ENCODE data around the gene CGA. TPM values are rescaled to one million over a fixed set of nuclear protein-coding genes. Genes with fewer than 3 reads are reported as not detected.

The CGA gene
- total and polyA plus RNA-seq, 7 donors = not detected

DNA sequence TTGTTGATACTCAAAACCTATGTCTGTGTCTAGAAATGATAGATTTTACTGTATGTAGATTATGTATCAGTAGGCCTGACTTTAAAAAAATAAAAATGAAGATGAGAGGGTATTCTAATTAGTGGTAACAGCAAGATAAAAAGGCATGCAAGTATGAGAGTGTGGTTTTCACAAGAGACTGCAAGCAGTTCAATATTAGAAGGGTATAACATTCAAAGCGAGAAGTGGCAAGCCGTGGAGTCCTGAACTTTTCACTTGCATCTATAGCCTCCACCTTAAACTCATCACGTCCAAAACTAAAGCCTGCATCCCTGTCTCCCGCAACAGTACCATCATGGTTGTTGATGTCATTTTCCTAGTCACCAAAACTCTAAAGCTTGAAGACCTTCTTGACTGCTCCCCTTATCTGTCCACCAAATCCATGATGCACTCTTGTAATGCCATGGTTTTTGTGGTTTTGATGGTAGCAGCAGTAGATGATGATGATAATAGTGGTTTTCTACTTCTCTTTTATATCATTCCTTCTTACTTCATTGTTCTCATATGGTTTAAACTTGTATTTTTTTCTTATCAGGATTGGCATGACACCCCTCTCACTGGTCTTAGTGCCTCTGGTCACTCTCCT lies 9.2 kb upstream of the CGA start:
- H3K9me3 ChIP-seq = no peaks in the 10 kb centered on the region
- TF ChIP-seq POLR2A (IDR thresholded peaks at IDR 0.05) (no peak), EP300 (IDR thresholded peaks at IDR 0.05) (no peak), POLR2AphosphoS5 (IDR thresholded peaks at IDR 0.05) (no peak)
- TF ChIP-seq, protein P1, sequence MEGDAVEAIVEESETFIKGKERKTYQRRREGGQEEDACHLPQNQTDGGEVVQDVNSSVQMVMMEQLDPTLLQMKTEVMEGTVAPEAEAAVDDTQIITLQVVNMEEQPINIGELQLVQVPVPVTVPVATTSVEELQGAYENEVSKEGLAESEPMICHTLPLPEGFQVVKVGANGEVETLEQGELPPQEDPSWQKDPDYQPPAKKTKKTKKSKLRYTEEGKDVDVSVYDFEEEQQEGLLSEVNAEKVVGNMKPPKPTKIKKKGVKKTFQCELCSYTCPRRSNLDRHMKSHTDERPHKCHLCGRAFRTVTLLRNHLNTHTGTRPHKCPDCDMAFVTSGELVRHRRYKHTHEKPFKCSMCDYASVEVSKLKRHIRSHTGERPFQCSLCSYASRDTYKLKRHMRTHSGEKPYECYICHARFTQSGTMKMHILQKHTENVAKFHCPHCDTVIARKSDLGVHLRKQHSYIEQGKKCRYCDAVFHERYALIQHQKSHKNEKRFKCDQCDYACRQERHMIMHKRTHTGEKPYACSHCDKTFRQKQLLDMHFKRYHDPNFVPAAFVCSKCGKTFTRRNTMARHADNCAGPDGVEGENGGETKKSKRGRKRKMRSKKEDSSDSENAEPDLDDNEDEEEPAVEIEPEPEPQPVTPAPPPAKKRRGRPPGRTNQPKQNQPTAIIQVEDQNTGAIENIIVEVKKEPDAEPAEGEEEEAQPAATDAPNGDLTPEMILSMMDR (IDR thresholded peaks at IDR 0.05) = no peak
- H3K4me1 ChIP-seq = no peaks in the 10 kb centered on the region
- H3K27ac ChIP-seq = no peak overlapping the region
- intact Hi-C loops (cut with DNase I) = no loop called here
- WGBS, 2 donors = 87 to 92% methylated on average over 4 of the region's 4 CpGs
- no peaks in the 10 kb centered on the region for H3K27me3 ChIP-seq
- no peaks in the 10 kb centered on the region for H3K36me3 ChIP-seq
- no peak overlapping the region for H3K4me3 ChIP-seq
- DNase-seq = no peak

DNA sequence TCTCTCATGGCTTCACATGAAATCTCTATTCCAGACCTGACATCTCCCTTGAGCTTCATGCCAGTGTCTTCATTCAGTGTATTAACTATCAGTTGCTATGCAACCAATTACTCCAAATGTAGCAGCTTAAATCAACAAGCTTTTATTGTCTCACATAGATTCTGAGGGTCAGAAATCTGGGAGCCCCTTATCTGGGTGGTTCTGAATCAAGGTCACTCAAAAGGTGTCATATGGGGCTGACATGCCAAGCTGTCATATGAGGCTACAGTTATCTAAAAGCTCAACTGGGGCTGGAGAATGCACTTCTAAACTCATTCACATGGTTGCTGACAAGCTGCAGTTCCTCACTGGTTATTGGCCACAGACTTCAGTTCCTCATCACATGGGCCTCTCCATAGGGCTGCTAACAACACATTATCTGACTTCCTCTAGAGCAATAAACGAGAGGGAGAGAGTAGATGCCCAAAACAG lies 7.3 kb upstream of the CGA start:
- TF ChIP-seq EP300 (IDR thresholded peaks at IDR 0.05) (no peak), POLR2AphosphoS5 (IDR thresholded peaks at IDR 0.05) (no peak), POLR2A (IDR thresholded peaks at IDR 0.05) (no peak)
- TF ChIP-seq, protein P1 (IDR thresholded peaks at IDR 0.05) = no peak
- Histone ChIP-seq H3K4me1 (no peaks in the 10 kb centered on the region), H3K36me3 (no peaks in the 10 kb centered on the region), H3K9me3 (no peaks in the 10 kb centered on the region), H3K27me3 (no peaks in the 10 kb centered on the region), H3K4me3 (no peak overlapping the region), H3K27ac (no peak overlapping the region)
- 10 to 19% methylated on average over 1 of the region's 1 CpG for WGBS, 2 donors
- no peak for DNase-seq
- intact Hi-C loops (cut with DNase I) = no loop called here

DNA sequence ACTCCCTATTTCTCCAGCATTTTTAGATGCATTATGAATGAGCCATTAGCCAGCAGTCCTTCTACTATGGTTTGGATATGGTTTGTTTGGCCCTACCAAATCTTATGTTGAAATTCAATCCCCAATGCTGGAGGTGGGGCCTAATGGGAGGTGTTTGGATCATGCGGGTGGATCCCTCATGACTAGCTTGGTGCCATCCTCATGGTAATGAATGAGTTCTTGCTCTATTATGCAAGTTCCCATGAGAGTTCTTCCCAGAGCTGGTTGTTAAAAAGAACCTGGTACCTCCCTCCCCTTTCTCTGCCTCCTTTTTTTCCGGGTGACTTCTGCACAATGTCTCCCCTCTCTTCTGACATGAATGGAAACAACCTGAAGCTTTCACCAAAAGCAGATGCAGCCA lies 6.2 kb upstream of the CGA start:
- Histone ChIP-seq H3K9me3 (no peaks in the 10 kb centered on the region), H3K27me3 (no peaks in the 10 kb centered on the region), H3K4me1 (no peaks in the 10 kb centered on the region), H3K36me3 (no peaks in the 10 kb centered on the region), H3K4me3 (no peak overlapping the region), H3K27ac (no peak overlapping the region)
- TF ChIP-seq POLR2AphosphoS5 (IDR thresholded peaks at IDR 0.05) (no peak), POLR2A (IDR thresholded peaks at IDR 0.05) (no peak), EP300 (IDR thresholded peaks at IDR 0.05) (no peak)
- TF ChIP-seq, protein P1 (IDR thresholded peaks at IDR 0.05) = no peak
- intact Hi-C loops (cut with DNase I) = no loop called here
- WGBS, 2 donors = 80 to 87% methylated on average over 2 of the region's 2 CpGs
- no peak for DNase-seq

DNA sequence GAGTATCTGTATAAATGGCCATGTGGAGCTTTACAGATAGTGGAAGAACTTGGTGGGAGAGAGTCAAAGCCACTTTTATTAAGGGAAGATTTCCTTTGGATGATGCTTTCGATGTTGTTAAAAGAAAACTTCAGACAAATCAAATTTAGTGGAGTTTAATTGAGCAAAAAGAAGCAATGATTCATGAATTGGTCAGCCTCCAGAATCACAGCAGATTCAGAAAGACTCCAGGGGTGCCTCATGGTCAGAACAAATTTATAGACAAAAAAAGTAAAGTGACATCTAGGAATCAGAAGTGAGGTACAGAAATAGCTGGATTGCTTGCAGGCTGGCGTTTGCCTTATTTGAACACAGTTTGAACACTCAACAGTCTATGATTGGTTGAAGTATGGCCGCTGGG lies 5.3 kb upstream of the CGA start:
- no peaks in the 10 kb centered on the region for H3K36me3 ChIP-seq
- no peaks in the 10 kb centered on the region for H3K4me1 ChIP-seq
- 90% methylated on average over 3 of the region's 3 CpGs for WGBS, 2 donors
- DNase-seq = no peak
- H3K27me3 ChIP-seq = no peaks in the 10 kb centered on the region
- H3K4me3 ChIP-seq = no peak overlapping the region
- H3K9me3 ChIP-seq = no peaks in the 10 kb centered on the region
- intact Hi-C loops (cut with DNase I) = no loop called here
- TF ChIP-seq, protein P1 (IDR thresholded peaks at IDR 0.05) = no peak
- TF ChIP-seq POLR2A (IDR thresholded peaks at IDR 0.05) (no peak), POLR2AphosphoS5 (IDR thresholded peaks at IDR 0.05) (no peak), EP300 (IDR thresholded peaks at IDR 0.05) (no peak)
- no peak overlapping the region for H3K27ac ChIP-seq

DNA sequence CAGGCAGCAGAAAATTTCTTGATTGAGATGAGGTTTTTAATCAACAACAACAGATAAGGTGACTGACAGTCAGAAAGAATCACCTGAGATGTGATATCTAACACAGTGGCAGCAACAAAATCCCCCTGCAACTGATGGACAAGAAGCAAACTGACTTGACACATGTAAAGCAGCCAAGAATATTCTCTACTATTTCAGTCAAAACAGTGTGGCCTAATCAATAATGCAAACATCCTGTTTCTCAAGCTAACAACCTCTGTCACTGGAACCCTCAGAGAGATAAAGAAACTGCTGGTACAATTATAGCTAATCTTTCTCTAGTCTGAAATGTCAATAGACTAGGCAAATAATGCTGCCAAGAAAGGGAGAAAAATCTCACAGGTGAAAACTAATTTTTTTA lies 4.6 kb upstream of the CGA start:
- TF ChIP-seq POLR2AphosphoS5 (IDR thresholded peaks at IDR 0.05) (no peak), POLR2A (IDR thresholded peaks at IDR 0.05) (no peak), EP300 (IDR thresholded peaks at IDR 0.05) (no peak)
- TF ChIP-seq, protein P1 (IDR thresholded peaks at IDR 0.05) = no peak
- H3K36me3 ChIP-seq = no peaks in the 10 kb centered on the region
- intact Hi-C loops (cut with DNase I) = no loop called here
- no peaks in the 10 kb centered on the region for H3K27me3 ChIP-seq
- no peaks in the 10 kb centered on the region for H3K9me3 ChIP-seq
- no peak for DNase-seq
- H3K4me1 ChIP-seq = no peaks in the 10 kb centered on the region
- H3K4me3 ChIP-seq = no peak overlapping the region
- H3K27ac ChIP-seq = no peak overlapping the region
